ENCODE results near the gene KATNAL1.

KATNAL1 gene

DNA sequence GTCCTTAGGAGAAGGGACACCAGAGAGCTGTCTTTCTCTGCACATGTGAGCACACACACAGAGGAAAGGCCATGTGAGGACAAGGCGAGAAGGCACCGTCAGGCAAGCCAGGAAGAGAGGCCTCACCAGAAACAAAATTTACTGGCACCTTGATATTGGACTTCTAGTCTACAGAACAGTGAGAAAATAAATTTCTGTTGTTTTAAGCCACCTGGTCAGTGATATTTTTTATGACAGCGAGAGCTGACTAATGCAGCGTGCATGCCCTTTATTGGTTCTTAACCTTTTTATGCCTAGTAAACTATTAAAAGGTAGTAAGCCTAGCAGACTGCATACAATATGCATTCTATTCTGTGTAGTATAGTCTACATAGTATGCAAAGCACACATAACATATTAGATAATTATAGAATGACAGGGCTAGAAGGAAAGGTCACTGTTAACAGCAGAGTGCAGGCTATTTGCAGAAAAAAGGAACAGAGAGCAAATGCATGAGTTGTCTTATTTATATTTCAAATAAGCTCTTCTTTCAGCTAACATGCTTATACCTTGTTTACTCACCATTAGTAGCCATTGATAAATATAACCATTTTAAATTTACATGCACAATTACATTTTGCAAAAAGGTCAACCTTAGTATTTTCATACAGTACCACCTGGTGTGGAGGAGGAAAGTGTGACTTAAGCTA lies 25.2 kb upstream of the KATNAL1 start:
- no peak for DNase-seq

GRCh38 chr13:30331331-30331771 lies 24.0 kb upstream of the KATNAL1 start:
- no peak for DNase-seq

DNA sequence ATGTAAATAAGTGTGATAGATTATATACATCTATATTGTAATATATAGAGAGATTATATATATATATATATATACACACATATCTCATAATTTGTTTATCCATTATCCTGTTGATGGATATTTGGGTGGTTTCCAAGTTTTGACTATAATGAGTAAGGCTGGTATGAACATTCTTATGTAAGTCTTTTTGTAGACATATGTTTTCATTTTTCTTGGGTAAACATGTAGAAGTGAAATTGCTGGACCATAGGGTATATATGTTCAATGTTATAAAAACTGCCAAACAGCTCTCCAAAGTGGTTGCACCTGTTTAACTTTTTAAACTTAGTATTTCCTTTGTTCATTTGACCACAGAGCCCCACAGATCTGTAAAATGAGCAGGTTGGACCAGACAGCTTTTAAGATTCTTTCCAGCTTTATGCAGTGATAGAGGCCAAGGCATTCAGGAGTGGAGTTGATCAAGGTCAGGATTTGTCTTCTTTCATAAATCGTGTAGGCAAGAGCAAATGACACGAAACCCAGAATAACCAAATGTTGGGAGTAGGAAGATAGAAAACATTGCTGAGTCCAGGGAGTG lies 21.7 kb upstream of the KATNAL1 start:
- DNase-seq: peak; percentile 42

DNA sequence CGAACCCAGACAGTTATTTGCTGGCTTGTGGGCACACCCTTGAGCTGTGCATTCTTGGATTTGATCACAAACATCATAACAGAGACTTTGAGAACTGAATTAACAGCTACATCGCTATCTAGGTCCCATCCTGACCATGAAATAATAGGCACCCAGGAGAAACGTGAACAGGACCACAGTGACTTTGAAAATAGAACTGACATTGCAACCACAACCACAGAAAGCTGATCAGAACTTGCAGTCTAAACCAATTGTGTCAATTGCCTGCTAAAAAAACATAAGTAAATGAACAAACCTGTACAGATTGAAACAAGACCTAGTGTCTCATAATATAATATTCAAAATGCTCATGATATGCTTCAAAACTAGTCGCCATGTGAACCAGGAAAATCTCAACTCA lies 18.3 kb upstream of the KATNAL1 start:
- DNase-seq: no peak

GRCh38 chr13:30323524-30323923 lies 16.2 kb upstream of the KATNAL1 start:
- DNase-seq: no peak

DNA sequence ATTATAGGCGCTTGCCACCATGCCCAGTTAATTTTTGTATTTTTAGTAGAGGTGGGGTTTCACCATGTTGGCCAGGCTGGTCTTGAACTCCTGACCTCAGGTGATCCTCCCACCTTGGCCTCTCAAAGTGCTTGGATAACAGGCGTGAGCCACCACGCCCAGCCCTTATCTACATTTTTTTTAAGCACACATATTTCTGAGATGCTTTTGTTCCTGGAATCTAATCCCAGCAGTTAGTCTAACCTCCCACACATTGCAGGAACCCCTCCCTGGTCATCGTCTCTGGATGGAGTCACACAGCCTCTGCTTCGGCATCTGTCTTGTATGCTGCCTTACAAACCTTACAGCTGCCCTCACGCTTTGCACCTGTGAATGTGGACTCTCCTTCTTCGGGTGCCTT lies 15.1 kb upstream of the KATNAL1 start:
- no peak for DNase-seq

DNA sequence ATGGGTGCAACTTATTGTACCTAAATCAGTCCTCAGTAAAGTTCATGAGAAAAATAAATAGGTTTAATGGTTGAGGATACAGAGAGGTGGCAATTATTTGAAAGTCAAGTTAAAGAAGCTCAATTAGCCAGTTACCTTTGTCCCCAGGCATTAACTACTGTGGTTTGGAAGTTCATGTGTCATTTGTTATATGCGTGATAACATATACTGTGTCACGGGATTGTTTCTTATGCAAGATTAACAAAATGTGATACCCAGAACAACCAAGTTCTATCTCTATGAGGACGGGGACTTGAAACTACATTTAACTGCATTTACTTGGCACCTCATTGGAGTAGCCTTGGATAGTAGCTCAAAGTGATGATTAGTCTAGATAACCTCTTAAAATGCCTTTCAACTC lies 13.9 kb upstream of the KATNAL1 start:
- no peak for DNase-seq

DNA sequence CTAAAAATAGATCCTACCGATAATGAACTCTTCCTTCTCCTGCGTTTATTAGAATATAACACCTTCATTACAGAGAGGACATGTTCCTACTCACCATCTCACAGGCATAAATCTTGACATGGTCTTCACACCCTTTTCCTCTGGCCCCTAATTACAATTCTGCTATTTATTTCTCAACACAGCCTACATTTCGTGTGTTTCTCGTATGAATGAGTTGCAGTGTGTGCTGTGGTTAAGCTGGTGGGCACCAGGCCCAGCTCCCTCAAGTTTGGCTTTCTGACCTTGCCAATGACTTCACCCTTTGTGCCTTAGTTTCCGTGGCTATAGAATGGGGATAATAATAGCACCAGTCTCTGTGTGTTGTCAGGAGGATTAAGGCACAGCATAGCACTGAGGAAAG lies 12.3 kb upstream of the KATNAL1 start:
- DNase-seq: no peak

DNA sequence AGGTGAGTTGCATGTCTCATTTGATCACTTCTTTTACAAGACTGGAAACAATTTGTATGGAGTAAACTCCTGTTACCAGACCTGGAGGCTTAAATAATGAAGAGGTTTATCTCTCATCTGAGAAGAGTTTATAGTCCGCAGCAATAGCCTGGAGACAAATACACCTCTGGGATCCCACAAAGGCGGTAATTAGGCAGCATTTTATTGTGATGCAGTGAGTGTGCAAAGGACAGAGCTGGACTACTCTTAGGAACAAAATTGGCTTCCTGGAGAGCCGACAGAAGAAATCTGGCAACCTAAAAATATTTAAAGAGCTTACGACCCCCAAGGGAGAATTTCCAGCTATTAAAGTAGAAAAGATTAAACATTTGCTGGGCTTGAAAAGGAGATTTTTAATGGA lies 11.8 kb upstream of the KATNAL1 start:
- no peak for DNase-seq

DNA sequence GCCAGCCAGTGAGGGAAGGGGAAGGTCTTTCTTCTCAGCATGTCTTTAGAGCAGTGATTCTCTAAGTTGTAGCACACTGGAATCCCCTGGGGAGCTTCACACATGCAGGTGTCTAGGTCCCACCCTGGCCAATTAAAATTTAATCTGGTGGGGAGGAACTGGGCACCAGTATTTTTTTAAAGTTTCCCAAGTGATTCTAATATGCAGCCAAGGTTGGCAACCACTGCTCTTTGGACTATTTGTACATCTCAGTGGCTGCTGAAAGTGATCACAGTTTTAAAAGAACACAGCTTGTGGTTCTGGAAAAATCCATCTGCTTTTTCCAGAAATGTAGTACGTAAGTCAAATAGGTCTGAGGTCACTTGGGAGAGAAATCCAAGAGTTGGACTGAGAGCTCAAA lies 10.7 kb upstream of the KATNAL1 start:
- no peak for DNase-seq

- no peak for DNase-seq
These were observed 7.2 kb upstream of the KATNAL1 start for GRCh38 chr13:30314562-30314961.

GRCh38 chr13:30314069-30314468 lies 6.7 kb upstream of the KATNAL1 start:
- DNase-seq: no peak

DNA sequence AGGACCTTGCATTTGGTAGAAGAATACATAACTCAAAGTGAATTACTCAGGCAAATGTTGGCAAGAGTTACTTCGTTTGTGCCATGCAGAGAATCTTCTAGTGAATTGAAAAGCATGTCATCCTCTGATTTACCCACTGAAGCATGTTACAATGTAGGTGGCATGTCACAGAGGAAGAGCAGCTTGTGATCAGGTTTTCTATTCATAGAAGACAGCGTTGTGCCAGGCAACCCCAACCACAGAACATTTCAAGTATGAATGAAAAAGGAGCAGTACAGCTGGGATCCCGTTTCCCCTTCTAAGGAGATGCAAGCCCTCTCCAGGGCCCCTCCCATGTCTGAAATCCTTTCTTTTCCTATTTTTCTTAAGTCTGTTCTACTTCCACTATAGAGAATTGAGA lies 6.0 kb upstream of the KATNAL1 start:
- DNase-seq: peak; percentile 41

GRCh38 chr13:30312904-30313303 lies 5.6 kb upstream of the KATNAL1 start:
- peak; percentile 73 for DNase-seq

DNA sequence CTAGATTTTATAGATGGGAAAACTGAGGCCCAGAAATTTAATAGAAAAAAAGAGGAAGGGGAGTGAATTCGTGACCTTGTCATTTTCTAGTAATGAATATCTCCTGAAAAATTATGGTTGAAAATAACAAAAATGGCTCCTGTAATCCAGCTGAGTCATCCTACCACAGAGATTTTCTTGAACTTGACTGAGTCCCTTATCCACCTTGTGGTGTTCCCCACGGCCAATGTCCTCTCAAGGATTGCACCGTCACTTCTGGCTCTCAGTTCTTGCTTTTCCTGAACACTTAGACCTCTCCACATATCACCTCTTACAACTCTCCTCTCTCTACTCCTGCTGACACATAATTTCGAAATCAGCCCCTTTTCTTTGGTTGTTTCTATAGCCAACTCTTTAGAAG lies 1.2 kb upstream of the KATNAL1 start:
- peak; percentile 26 for DNase-seq

GRCh38 chr13:30307971-30308290 lies 580 bp upstream of the KATNAL1 start:
- no peak for DNase-seq

- DNase-seq: peak; percentile 91
These were observed 573 bp downstream of the KATNAL1 start for GRCh38 chr13:30306762-30307193.

GRCh38 chr13:30305456-30305970 lies 1.8 kb downstream of the KATNAL1 start:
- no peak for DNase-seq

DNA sequence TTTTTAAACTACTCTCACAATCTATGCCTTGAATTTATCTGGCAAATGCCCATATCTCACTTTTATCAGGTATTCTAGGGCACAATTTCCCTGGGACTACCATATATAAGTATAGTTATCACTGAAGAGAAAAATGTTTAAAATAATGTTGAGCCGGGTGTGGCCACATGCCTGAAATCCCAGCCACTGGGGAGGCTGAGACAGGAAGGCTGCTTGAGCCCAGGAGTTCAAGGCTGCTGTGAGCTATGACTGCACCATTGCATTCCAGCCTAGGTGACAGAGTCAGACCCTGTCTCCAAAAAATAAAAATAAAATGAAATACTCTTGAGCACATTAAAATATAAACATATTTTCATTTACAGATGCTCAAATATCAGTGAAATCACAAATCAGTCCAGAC lies 4.1 kb downstream of the KATNAL1 start:
- peak; percentile 55 for DNase-seq

DNA sequence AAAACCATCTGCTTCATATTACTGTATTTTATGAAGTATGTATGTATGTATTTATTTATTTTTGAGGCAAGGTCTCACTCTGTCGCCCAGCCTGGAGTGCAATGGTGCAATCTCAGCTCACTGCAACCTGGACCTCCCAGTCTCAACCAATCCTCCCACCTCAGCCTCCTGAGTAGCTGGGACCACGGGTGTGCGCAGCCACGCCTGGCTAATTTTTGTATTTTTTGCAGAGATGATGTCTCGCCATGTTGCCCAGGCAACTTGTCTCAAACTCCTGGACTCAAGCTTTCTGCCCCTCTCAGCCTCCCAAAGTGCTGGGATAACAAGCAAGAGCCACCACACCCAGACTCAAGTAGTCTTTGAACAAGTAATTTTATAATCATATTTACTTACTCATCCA lies 5.5 kb downstream of the KATNAL1 start:
- DNase-seq: peak; percentile 39

DNA sequence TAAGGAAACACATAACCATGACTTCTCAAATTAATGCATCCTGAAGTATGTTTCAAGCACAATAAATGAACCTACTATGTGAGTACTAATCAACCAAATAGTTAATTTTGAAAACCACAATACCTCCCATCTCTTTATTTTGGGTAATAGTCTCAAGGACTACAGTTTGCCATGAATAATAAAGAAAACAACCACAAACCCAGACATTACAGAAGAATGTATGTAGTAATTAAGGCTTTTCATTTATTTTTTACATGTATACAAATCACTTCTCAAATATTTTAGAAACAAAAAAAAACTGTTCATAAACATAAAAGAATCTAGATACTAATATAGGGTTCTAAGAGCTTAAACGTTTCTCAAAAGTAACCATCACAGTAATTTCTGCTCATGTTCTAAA lies 6.8 kb downstream of the KATNAL1 start:
- DNase-seq: peak; percentile 54

DNA sequence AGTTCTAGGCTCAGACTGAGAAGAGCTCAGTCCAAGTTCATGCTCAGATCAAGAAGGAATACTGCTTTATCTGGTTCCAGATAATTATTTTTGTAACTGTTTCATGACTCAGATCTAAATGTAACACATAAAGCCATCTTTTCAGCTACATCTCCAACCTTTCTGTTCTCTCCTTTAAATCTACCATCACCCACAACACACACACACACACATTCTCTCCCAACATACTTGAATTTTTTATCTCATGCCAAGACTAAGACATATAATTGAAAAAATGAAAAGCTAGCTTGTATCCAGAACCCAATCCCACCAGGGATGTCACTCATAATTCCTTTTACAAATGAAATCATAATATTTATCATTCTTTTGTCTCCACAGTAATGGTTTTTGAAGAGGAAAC lies 7.6 kb downstream of the KATNAL1 start:
- peak; percentile 82 for DNase-seq

DNA sequence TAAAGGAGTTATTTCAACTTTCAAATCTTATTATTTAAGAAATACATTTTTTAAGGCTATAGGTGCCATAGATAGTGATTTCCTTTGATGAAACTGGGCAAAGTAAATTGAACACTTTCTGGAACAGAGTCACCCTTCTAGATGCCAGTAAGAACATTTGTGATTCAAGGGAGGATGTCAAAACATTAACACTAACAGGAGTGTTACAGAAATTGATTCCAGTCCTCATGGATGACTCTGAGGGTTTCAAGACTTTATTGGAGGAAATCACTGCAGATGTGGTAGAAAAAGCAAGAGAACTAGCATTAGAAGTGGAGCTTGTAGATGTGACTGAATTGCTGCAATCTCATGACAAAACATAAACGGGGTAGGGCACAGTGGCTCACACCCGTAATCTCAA lies 12.2 kb downstream of the KATNAL1 start:
- DNase-seq: no peak

GRCh38 chr13:30294004-30294403 lies 13.3 kb downstream of the KATNAL1 start:
- DNase-seq: no peak

GRCh38 chr13:30292325-30292724 lies 15.0 kb downstream of the KATNAL1 start:
- no peak for DNase-seq

All from fibroblast of skin of back (primary cell).